Measurements from ENCODE around the gene DACH2.
"Not testable (repeated sequence)": the region's sequence is repeated elsewhere in the genome, so short reads cannot be mapped to it uniquely, and the experiment has no call there.

Gene DACH2

DNA sequence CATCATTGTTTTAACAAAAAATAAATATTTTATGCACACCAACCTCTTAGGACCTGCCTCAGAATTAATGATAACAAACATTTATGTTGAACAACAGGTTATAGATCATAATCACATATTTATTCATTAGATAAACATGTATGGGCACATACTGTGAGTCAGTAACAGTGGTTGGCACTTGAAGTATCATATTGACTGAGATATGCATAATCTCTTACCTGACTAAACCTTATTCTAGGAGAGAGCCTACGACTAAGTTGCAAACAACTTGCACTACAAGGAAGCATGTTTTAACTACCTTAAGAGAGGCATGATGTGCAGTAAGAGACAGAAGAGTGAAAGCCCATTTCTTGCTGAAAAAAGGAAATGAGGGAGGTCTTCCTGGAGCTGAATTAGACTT, 6.5 kb upstream of the DACH2 start:
- FAIRE-seq, result no peak

DNA sequence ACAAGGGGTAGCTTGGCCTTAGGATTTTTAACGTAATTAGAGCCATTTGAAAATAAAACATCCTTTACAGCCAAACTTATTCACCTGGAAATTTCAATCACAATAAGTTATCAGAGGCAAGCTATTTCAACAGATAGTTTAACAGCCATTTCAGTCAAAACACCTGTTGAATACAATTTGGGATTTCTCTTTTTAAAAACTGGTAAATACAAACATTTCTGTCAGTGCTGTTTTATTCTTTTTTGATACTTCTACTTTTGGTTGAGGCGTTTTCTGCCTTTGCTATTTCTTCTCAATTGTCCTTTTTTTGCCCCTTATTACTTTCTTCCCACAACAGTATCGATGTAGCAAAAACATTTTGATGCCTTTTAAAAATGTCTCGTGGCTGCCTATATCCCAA, 2.1 kb upstream of the DACH2 start:
- no peak for DNase-seq (ENCODE audit: insufficient read length, low spot score)
- TF ChIP-seq, protein P1, sequence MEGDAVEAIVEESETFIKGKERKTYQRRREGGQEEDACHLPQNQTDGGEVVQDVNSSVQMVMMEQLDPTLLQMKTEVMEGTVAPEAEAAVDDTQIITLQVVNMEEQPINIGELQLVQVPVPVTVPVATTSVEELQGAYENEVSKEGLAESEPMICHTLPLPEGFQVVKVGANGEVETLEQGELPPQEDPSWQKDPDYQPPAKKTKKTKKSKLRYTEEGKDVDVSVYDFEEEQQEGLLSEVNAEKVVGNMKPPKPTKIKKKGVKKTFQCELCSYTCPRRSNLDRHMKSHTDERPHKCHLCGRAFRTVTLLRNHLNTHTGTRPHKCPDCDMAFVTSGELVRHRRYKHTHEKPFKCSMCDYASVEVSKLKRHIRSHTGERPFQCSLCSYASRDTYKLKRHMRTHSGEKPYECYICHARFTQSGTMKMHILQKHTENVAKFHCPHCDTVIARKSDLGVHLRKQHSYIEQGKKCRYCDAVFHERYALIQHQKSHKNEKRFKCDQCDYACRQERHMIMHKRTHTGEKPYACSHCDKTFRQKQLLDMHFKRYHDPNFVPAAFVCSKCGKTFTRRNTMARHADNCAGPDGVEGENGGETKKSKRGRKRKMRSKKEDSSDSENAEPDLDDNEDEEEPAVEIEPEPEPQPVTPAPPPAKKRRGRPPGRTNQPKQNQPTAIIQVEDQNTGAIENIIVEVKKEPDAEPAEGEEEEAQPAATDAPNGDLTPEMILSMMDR (IDR thresholded peaks at IDR 0.05; ENCODE audit: insufficient read depth, missing control alignments), result no peak
- no peak for FAIRE-seq

More for the DNA sequence above, 6.5 kb upstream of the DACH2 start:
- DNase-seq (ENCODE audit: insufficient read length, low spot score), result no peak
- TF ChIP-seq, protein P1 (IDR thresholded peaks at IDR 0.05; ENCODE audit: insufficient read depth, missing control alignments), result no peak

DNA sequence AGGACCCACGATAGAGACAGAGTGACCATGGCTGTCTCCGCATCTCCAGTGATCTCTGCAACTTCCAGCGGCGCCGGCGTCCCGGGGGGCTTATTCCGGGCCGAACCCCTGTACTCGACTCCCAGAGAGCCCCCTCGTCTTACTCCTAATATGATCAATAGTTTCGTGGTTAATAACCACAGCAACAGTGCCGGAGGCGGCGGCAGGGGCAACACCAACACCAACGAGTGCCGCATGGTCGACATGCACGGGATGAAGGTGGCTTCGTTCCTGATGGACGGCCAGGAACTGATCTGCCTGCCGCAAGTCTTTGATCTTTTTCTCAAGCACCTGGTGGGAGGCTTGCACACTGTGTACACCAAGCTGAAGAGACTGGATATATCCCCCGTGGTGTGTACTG, 343 bp downstream of the DACH2 start:
- FAIRE-seq, result no peak
- no peak for DNase-seq (ENCODE audit: insufficient read length, low spot score)
- TF ChIP-seq, protein P1 (IDR thresholded peaks at IDR 0.05; ENCODE audit: insufficient read depth, missing control alignments), result no peak

DNA sequence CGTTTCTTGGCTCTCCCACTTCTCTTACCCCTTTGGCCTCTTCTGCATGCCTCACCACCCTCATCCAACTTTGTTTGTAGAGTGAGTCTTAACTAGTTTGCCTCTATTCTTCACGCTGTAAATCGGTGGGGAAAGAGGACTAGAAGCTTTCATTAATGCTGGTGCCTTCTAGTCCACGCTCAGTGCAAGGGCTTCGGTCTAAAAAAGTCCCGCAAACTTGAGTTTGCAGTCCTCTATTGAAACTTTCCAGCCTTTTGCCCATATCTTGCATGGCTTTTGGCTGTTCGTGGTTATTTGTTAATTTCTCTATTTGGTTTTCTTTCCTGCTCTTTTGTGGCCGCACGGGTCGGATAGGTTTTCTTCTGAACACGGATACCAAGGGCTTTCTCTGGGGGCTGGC, 868 bp downstream of the DACH2 start:
- TF ChIP-seq, protein P1 (IDR thresholded peaks at IDR 0.05; ENCODE audit: insufficient read depth, missing control alignments), result no peak
- DNase-seq (ENCODE audit: insufficient read length, low spot score) (no peak), FAIRE-seq (no peak)

DNA sequence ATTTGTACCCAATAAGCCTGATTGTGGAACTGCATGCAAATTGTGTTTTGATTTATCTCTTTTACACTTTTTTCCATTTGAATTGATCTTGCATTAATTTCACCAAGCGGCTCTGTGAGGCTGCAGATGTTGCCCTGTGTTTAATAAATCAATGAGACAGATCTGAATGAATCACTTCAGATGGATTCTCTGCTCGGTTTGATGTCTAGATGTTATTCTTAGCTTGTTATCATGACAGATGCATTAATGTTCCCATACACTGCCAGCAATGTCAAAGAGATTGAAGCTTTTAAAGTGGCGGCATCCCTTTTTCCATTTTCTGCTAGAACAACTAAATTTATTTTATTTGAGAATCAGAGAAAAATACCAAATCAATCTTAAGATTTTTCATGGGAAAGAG, 6.3 kb downstream of the DACH2 start:
- TF ChIP-seq, protein P1 (IDR thresholded peaks at IDR 0.05; ENCODE audit: insufficient read depth, missing control alignments), result no peak
- DNase-seq (ENCODE audit: insufficient read length, low spot score) (no peak), FAIRE-seq (no peak)

DNA sequence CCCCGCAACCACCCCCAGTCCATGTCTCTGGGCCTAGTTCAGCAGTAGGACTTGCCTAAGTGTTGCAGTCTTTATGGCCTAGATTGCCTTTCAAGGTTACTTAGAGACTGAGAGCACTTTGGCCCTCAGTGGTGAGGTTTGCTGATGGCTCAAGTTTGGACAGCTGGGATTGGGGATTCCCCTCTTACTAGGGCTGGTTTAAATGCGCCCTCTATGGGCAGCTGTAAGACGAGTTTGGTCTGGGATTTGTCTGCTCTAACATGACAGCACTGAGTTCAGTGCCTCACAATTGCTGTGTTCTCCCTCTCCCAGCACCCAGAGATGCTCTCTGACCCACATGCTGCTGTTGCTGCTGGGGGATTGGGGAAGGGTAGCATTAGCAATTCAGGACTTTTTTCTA, 23.1 kb downstream of the DACH2 start:
- DNase-seq (ENCODE audit: insufficient read length, low spot score), result no peak
- TF ChIP-seq, protein P1 (IDR thresholded peaks at IDR 0.05; ENCODE audit: insufficient read depth, missing control alignments), result no peak
- FAIRE-seq, result no peak

DNA sequence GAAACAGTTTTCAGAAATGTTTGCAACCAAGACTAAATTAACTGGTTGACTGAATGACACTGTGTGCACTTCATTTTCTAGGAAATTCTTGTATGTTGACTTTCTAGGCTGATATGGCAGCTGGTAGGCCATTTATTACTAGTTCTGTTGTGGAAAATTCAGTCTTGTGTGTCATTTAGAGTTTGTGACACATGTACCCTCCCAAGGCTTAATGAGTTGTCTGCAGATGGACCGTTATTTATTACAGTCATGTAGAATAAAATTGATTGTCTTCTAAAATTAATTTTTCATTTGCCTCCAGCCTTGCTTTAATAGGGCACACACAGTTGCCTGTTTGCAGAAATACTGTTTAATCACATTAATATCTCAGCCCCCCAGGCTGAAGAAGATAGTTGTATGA, 30.7 kb downstream of the DACH2 start:
- DNase-seq (ENCODE audit: insufficient read length, low spot score) (no peak), FAIRE-seq (no peak)
- TF ChIP-seq, protein P1 (IDR thresholded peaks at IDR 0.05; ENCODE audit: insufficient read depth, missing control alignments), result no peak

DNA sequence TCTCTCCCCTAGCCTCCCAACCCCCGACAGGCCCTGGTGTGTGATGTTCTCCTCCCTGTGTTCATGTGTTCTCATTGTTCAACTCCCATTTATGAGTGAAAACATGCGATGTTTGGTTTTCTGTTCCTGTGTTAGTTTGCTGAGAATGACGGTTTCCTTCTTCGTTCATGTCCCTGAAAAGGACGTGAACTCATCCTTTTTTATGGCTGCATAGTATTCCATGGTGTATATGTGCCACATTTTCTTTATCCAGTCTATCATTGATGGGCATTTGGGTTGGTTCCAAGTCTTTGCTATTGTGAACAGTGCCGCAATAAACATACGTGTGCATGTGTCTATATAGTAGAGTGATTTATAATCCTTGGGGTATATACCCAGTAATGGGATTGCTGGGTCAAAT, 33.1 kb downstream of the DACH2 start:
- FAIRE-seq, result not testable (repeated sequence)

More for the DNA sequence above, 33.1 kb downstream of the DACH2 start:
- not testable (repeated sequence) for DNase-seq (ENCODE audit: insufficient read length, low spot score)
